H1 (cell line): ENCODE measurements around the gene XCL1. TPM values are rescaled to one million over a fixed set of nuclear protein-coding genes. Genes with fewer than 3 reads are reported as not detected.

Experiments
- CTCF ChIA-PET: fragments of 300-600 bp; sonication (Branson Sonifier 250); formaldehyde crosslinking; loops from one replicate; lab custom pipeline; 2021; ENCODE audit not compliant: partially characterized antibody; lab: Charles Lee
- POLR2A ChIA-PET: fragments of 300-600 bp; sonication (Branson Sonifier 250); formaldehyde crosslinking; loops from one replicate; lab custom pipeline; 2021; ENCODE audit warnings: inconsistent platforms; ENCODE audit not compliant: partially characterized antibody; lab: Charles Lee
- DNase-seq, 2 experiments: peaks; one replicate each; pipeline versions ENCODE4 v3.0.0 to v3.0.0-alpha.2; 2010 to 2022; ENCODE audit warnings: low spot score in 2 of 2, low read depth in 1 of 2, mixed read lengths in 1 of 2
- FAIRE-seq: peaks from 2 replicates; lab custom pipeline; 2011; peaks lifted over from hg19 to GRCh38; lab: Jason Lieb, UNC
- H2AFZ ChIP-seq: 2 replicates; pipeline ENCODE4 v1.8.1; 2012; ENCODE audit warnings: low read length, inconsistent platforms
- H2AK5ac ChIP-seq: 2 replicates; pipeline ENCODE4 v1.6.1; 2013; ENCODE audit warnings: low read depth, low read length
- H2BK120ac ChIP-seq: replicated peaks from 2 replicates; pipeline ENCODE3; 2013; ENCODE audit warnings: low read depth, low read length, inconsistent platforms
- H2BK12ac ChIP-seq: 2 replicates; pipeline ENCODE4 v1.6.1; 2013; ENCODE audit warnings: low read depth, low read length
- H2BK15ac ChIP-seq: 2 replicates; pipeline ENCODE4 v1.6.1; 2013; ENCODE audit warnings: low read length
- H2BK20ac ChIP-seq: 2 replicates; pipeline ENCODE4 v1.6.1; 2013; ENCODE audit warnings: low read length
- H2BK5ac ChIP-seq: 2 replicates; pipeline ENCODE4 v1.6.1; 2013; ENCODE audit warnings: low read depth, low read length
- H3K14ac ChIP-seq: 2 replicates; pipeline ENCODE4 v1.6.1; 2013; ENCODE audit warnings: inconsistent platforms; ENCODE audit not compliant: insufficient read length
- H3K18ac ChIP-seq: 2 replicates; pipeline ENCODE4 v1.6.1; 2013; ENCODE audit warnings: low read length; ENCODE audit errors: extremely low read depth
- H3K23ac ChIP-seq: 2 replicates; pipeline ENCODE4 v1.6.1; 2013; ENCODE audit warnings: inconsistent platforms; ENCODE audit not compliant: insufficient read length
- H3K23me2 ChIP-seq: 2 replicates; pipeline ENCODE4 v1.6.1; 2013; ENCODE audit warnings: low read depth, low read length
- H3K27ac ChIP-seq: 2 replicates; pipeline ENCODE4 v1.6.1; 2011; ENCODE audit warnings: low read depth, low read length, inconsistent platforms
- H3K27me3 ChIP-seq, 4 experiments: replicated peaks in 1 of 4; 1 replicate in 1 of 4; 2 replicates in 3 of 4; pipeline versions ENCODE4 v1.6.1 to v1.8.1; 2011 to 2013; ENCODE audit warnings: low read length in 3 of 4, mild to moderate bottlenecking in 3 of 4, inconsistent platforms in 2 of 4, mixed read lengths in 2 of 4, moderate library complexity in 1 of 4; ENCODE audit not compliant: control insufficient read depth in 3 of 4, insufficient read depth in 3 of 4; ENCODE audit errors: extremely low read depth in 1 of 4
- H3K36me3 ChIP-seq, 4 experiments: 2 replicates each; pipeline versions ENCODE4 v1.6.1 to v1.8.1; 2011 to 2013; ENCODE audit warnings: mild to moderate bottlenecking in 4 of 4, low read length in 3 of 4, moderate library complexity in 2 of 4, control low read depth in 1 of 4, inconsistent platforms in 1 of 4; ENCODE audit not compliant: insufficient read depth in 4 of 4, control insufficient read depth in 2 of 4
- H3K4ac ChIP-seq: replicated peaks from 2 replicates; pipeline ENCODE3; 2013; ENCODE audit warnings: low read length, low read depth, mixed read lengths, inconsistent platforms; ENCODE audit not compliant: insufficient read length
- H3K4me1 ChIP-seq, 4 experiments: replicated peaks in 1 of 4; 1 replicate in 1 of 4; 2 replicates in 3 of 4; pipeline versions ENCODE4 v1.6.1 to v1.8.1; 2011 to 2013; ENCODE audit warnings: low read length in 3 of 4, inconsistent platforms in 2 of 4, mixed read lengths in 1 of 4; ENCODE audit not compliant: insufficient read depth in 4 of 4, control insufficient read depth in 3 of 4
- H3K4me2 ChIP-seq, 2 experiments: 2 replicates each; pipeline versions ENCODE4 v1.6.1 to v1.8.1; 2011 to 2013; ENCODE audit warnings: low read depth in 2 of 2, low read length in 2 of 2, control low read depth in 1 of 2, inconsistent platforms in 1 of 2, mild to moderate bottlenecking in 1 of 2; ENCODE audit not compliant: insufficient read depth in 1 of 2
- H3K4me3 ChIP-seq, 4 experiments: fragments of 200-600, 300-600 bp in 1 of 4; sonication (generic), shearing (Covaris generic), sonication (Bioruptor Twin) in 1 of 4; 2 replicates each; pipeline versions ENCODE4 v1.5.1 to v1.8.1; 2011 to 2016; ENCODE audit warnings: low read length in 4 of 4, low read depth in 3 of 4, control low read depth in 2 of 4, inconsistent platforms in 2 of 4, mild to moderate bottlenecking in 2 of 4, mixed read lengths in 1 of 4, moderate library complexity in 1 of 4; ENCODE audit not compliant: insufficient read depth in 2 of 4; ENCODE audit errors: extremely low read depth in 1 of 4
- H3K56ac ChIP-seq: replicated peaks from 2 replicates; pipeline ENCODE3; 2013; ENCODE audit warnings: low read depth, mild to moderate bottlenecking, mixed read lengths, low read length, inconsistent platforms; ENCODE audit not compliant: insufficient read length
- H3K79me1 ChIP-seq: 2 replicates; pipeline ENCODE4 v1.6.1; 2013; ENCODE audit warnings: low read depth, low read length, control low read depth
- H3K79me2 ChIP-seq, 2 experiments: 2 replicates each; pipeline versions ENCODE4 v1.6.1 to v1.8.1; 2012 to 2013; ENCODE audit warnings: low read length in 2 of 2, mild to moderate bottlenecking in 2 of 2, inconsistent platforms in 1 of 2; ENCODE audit not compliant: insufficient read depth in 2 of 2, control insufficient read depth in 1 of 2
- H3K9ac ChIP-seq, 4 experiments: replicated peaks in 1 of 4; 1 replicate in 1 of 4; 2 replicates in 3 of 4; pipeline versions ENCODE4 v1.6.1 to v1.8.1; 2011 to 2013; ENCODE audit warnings: low read depth in 3 of 4, low read length in 3 of 4, control low read depth in 2 of 4, mild to moderate bottlenecking in 2 of 4, moderate library complexity in 2 of 4, inconsistent platforms in 1 of 4; ENCODE audit errors: extremely low read depth in 1 of 4
- H3K9me3 ChIP-seq, 2 experiments: 2 replicates each; pipeline versions ENCODE4 v1.6.1 to v1.8.1; 2012 to 2013; ENCODE audit warnings: mild to moderate bottlenecking in 2 of 2, moderate library complexity in 2 of 2, control low read depth in 1 of 2, inconsistent platforms in 1 of 2, low read depth in 1 of 2, low read length in 1 of 2, mixed read lengths in 1 of 2; ENCODE audit not compliant: insufficient read depth in 2 of 2
- H4K20me1 ChIP-seq, 2 experiments: replicated peaks in 1 of 2; 2 replicates each; pipeline versions ENCODE3 to v1.8.1; 2011 to 2013; ENCODE audit warnings: inconsistent platforms in 2 of 2, low read length in 2 of 2, mild to moderate bottlenecking in 1 of 2; ENCODE audit not compliant: insufficient read depth in 2 of 2, control insufficient read depth in 1 of 2
- H4K5ac ChIP-seq: 2 replicates; pipeline ENCODE4 v1.6.1; 2013; ENCODE audit warnings: low read length, low read depth, mixed read lengths, inconsistent platforms; ENCODE audit not compliant: insufficient read length
- H4K8ac ChIP-seq: 2 replicates; pipeline ENCODE4 v1.8.0; 2013; ENCODE audit warnings: mild to moderate bottlenecking, moderate library complexity, low read length, inconsistent platforms; ENCODE audit not compliant: insufficient read depth; ENCODE audit errors: extremely low read depth
- H4K91ac ChIP-seq: replicated peaks from 2 replicates; pipeline ENCODE3; 2013; ENCODE audit warnings: low read length, mixed read lengths, inconsistent platforms; ENCODE audit not compliant: insufficient read length
- ATF3 ChIP-seq: IDR thresholded peaks from 2 replicates; pipeline ENCODE4 v1.6.1; 2011; ENCODE audit warnings: low read depth, mild to moderate bottlenecking, low read length; ENCODE audit not compliant: insufficient read depth
- BRCA1 ChIP-seq: IDR thresholded peaks from 2 replicates; pipeline ENCODE4 v1.6.1; 2012; ENCODE audit warnings: low read depth, low read length, improper control_type of control experiment
- CEBPB ChIP-seq: IDR thresholded peaks from 2 replicates; pipeline ENCODE4 v1.6.1; 2012; ENCODE audit warnings: low read depth, low read length
- CHD1 ChIP-seq: IDR thresholded peaks from 2 replicates; pipeline ENCODE4 v1.6.1; 2012; ENCODE audit warnings: low read depth, low read length, improper control_type of control experiment
- CREB1 ChIP-seq: IDR thresholded peaks from 2 replicates; pipeline ENCODE4 v1.6.1; 2012; ENCODE audit warnings: inconsistent platforms
- HDAC6 ChIP-seq: IDR thresholded peaks from one replicate; pipeline ENCODE4 v1.7.1; 2012; ENCODE audit warnings: low read depth, mild to moderate bottlenecking, inconsistent platforms, low read length, moderate library complexity
- MAFK ChIP-seq: IDR thresholded peaks from 2 replicates; pipeline ENCODE4 v1.6.1; 2012; ENCODE audit warnings: low read depth, mild to moderate bottlenecking, improper control_type of control experiment, low read length
- RBBP5 ChIP-seq: IDR thresholded peaks from 2 replicates; pipeline ENCODE4 v1.7.1; 2012; ENCODE audit warnings: low read depth, mild to moderate bottlenecking, inconsistent platforms, low read length, moderate library complexity, borderline replicate concordance
- SIRT6 ChIP-seq: IDR thresholded peaks from one replicate; pipeline ENCODE4 v1.7.1; 2012; ENCODE audit warnings: low read length, inconsistent platforms
- SP2 ChIP-seq: IDR thresholded peaks from 2 replicates; pipeline ENCODE4 v1.6.1; 2012; ENCODE audit warnings: mild to moderate bottlenecking, low read length, inconsistent platforms
- ZNF274 ChIP-seq: IDR thresholded peaks from 2 replicates; pipeline ENCODE4 v1.7.0; 2012; ENCODE audit warnings: low read length, borderline replicate concordance; ENCODE audit errors: extremely low read depth
- WGBS, 2 experiments: shearing (Covaris generic) in 1 of 2; methylation state at CpG; one replicate each; pipeline versions ENCODE4 v1.1.6 to v1.1.7; 2013 to 2015; ENCODE audit warnings: low lambda C conversion rate in 2 of 2, mixed read lengths in 2 of 2, inconsistent platforms in 1 of 2, low coverage in 1 of 2, missing lambda C conversion rate in 1 of 2; ENCODE audit not compliant: insufficient replicate concordance in 2 of 2, insufficient coverage in 1 of 2, insufficient read length in 1 of 2; ENCODE audit errors: extremely low coverage in 1 of 2, missing lambda C conversion rate in 1 of 2; 5-methylcytosine and 5-hydroxymethylcytosine counted together
- polyA plus RNA-seq, 7 experiments: library from polyadenylated mRNA; depleted of rRNA in 3 of 7; stranded (reverse) in 5 of 7; unstranded in 2 of 7; fragments of >200 nt in 5 of 7; fragments of 200-250 nt in 2 of 7; gene quantifications; 1 replicate in 5 of 7; 2 replicates in 1 of 7; 4 replicates in 1 of 7; pipeline versions ENCODE4 v1.2.1 to v1.2.3, GENCODE V29; 2011 to 2013; ENCODE audit warnings: missing spikeins in 2 of 7, mixed read lengths in 2 of 7
- total RNA-seq: library from RNA; stranded (reverse); fragmentation: NEBNext Ultra II Directional; extraction: Animal tissue kit (Norgen Biotek cat#: 25700); gene quantifications from 2 replicates; pipeline ENCODE4 v1.2.1, GENCODE V29; 2021

The XCL1 gene
- total and polyA plus RNA-seq, 2 of the 8 experiments (the other 6 are each of a cell fraction or from before 2014, with no cell fraction given) = 0.39 to 0.63 TPM

- Histone ChIP-seq H3K18ac (no peak overlapping the region), H3K23ac (no peak overlapping the region), H3K4me1 (no peaks in the 10 kb centered on the region; a peak in 1 of 7 replicates), H3K79me1 (no peaks in the 10 kb centered on the region), H2AK5ac (no peak overlapping the region), H2BK120ac (no peak overlapping the region), H4K8ac (no peak overlapping the region), H4K20me1 (no peaks in the 10 kb centered on the region), H4K91ac (no peak overlapping the region), H3K36me3 (no peaks in the 10 kb centered on the region), H3K23me2 (no peaks in the 10 kb centered on the region), H3K79me2 (no peaks in the 10 kb centered on the region), H3K4me3 (no peak overlapping the region), H2BK12ac (no peak overlapping the region), H3K27me3 (no peaks in the 10 kb centered on the region), H3K4me2 (no peak overlapping the region), H3K9me3 (no peaks in the 10 kb centered on the region), H4K5ac (no peak overlapping the region), H3K14ac (no peak overlapping the region), H2BK5ac (no peak overlapping the region), H2BK20ac (no peak overlapping the region), H3K4ac (no peak overlapping the region), H2BK15ac (no peak overlapping the region), H3K9ac (no peak overlapping the region), H3K27ac (no peak overlapping the region), H2AFZ (no peak overlapping the region), H3K56ac (no peak overlapping the region)
- TF ChIP-seq HDAC6 (no peak), MAFK (no peak), SIRT6 (no peak), CHD1 (no peak), ATF3 (no peak), RBBP5 (no peak), ZNF274 (no peak), BRCA1 (no peak), CEBPB (no peak), SP2 (no peak), CREB1 (no peak)
- 92% methylated on average over 1 of the region's 1 CpG; no CpG with 5 or more reads in 1 of the 2 experiments for WGBS, 2 experiments
- ChIA-PET POLR2A (no interaction called here), CTCF (interaction anchor here (1.2 to 1.8 kb wide), 3 partner anchors 47 to 82 kb away, joined by 3 to 6 read pairs (median 3); no protein-coding TSS in a partner anchor)
- no peak for FAIRE-seq
- no peak for DNase-seq
Measured at GRCh38 chr1:168550971-168551370, 25.4 kb upstream of the XCL1 start.
